Type B pancreatic cell (in vitro differentiated cells): Measurements from ENCODE around the gene MRPL3. TPM values are rescaled to one million over a fixed set of nuclear protein-coding genes. Genes with fewer than 3 reads are reported as not detected.

Source experiments
- DNase-seq: peaks from one replicate; pipeline ENCODE4 v3.0.0; 2021; ENCODE audit warnings: mixed read lengths; ENCODE audit not compliant: unreplicated experiment; ENCODE audit errors: extremely low spot score
- H3K27ac Mint-ChIP-seq: 2 replicates; pipeline ENCODE4 v1.8.0; 2021; ENCODE audit warnings: mild to moderate bottlenecking, mixed read lengths
- H3K27me3 Mint-ChIP-seq: 2 replicates; pipeline ENCODE4 v1.8.0; 2021; ENCODE audit warnings: mixed read lengths
- H3K36me3 Mint-ChIP-seq: 2 replicates; pipeline ENCODE4 v1.8.0; 2021; ENCODE audit warnings: mixed read lengths
- H3K4me1 Mint-ChIP-seq: one replicate; pipeline ENCODE4 v1.8.0; 2021; ENCODE audit warnings: mixed read lengths; ENCODE audit not compliant: unreplicated experiment
- H3K4me3 Mint-ChIP-seq: 2 replicates; pipeline ENCODE4 v1.8.0; 2021; ENCODE audit warnings: mild to moderate bottlenecking, mixed read lengths
- H3K9me3 Mint-ChIP-seq: 2 replicates; pipeline ENCODE4 v1.8.0; 2021; ENCODE audit warnings: mixed read lengths
- CTCF ChIP-seq: fragments of 200-600 bp; sonication (generic); conservative IDR thresholded peaks from 2 replicates; pipeline ENCODE4 v1.5.0; 2021; ENCODE audit warnings: antibody characterized with exemption, mild to moderate bottlenecking
- total RNA-seq: library from RNA; stranded (reverse); gene quantifications from 2 replicates; pipeline ENCODE4 v1.2.1, GENCODE V29; 2021; ENCODE audit warnings: low replicate concordance

The MRPL3 gene
- total RNA-seq, 1 donor from 2014 or later: 96.2 TPM

DNA sequence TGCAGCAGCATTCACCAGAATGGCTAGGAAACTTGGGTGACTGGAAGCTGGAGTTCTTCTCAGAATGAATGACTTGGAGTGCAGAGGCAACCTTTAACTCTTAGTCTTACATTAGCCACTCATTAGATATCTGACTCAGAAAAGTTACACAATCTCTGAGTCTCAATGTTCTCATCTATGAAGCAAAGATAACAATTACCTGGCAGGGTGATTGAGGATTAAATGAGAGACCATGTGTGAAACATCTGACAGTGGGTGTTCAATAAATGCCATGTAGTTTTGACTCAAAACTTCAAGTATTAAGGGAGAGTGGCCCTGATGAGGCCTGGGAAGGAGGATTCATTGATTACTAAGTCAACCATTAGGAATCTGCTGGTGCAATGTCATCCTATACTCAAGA is 48.3 kb downstream of the MRPL3 start:
- Mint-ChIP-seq H3K4me1 (peaks cover 6% of the 10 kb centered on the region), H3K27me3 (no peaks in the 10 kb centered on the region), H3K36me3 (peaks cover 6% of the 10 kb centered on the region), H3K4me3 (no peak overlapping the region), H3K9me3 (no peaks in the 10 kb centered on the region), H3K27ac (no peak overlapping the region)
- TF ChIP-seq CTCF: no peak
- DNase-seq: no peak

DNA sequence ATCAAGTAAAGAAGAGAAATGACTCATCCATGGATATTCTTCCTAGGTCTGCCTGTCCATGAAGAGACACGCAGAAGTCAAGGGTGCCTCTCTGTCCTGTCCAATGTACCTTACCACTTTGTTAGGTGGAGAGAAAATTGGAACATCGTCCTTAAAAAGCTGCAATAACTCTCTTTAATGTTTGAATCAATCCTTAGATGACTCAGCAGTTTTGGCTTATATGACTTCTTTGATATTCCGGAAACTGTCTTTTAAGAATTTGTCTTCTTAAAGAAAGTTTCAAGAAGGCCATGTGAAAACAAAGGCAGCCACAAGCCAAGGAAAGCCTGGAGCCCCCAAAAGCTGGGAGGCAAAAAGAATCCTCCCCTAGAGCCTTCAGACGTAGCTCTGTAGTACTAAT is 49.2 kb downstream of the MRPL3 start:
- H3K4me3 Mint-ChIP-seq: no peak overlapping the region
- no peaks in the 10 kb centered on the region for H3K27me3 Mint-ChIP-seq
- peaks cover 6% of the 10 kb centered on the region for H3K4me1 Mint-ChIP-seq
- H3K27ac Mint-ChIP-seq: no peak overlapping the region
- no peaks in the 10 kb centered on the region for H3K9me3 Mint-ChIP-seq
- peaks cover 5% of the 10 kb centered on the region for H3K36me3 Mint-ChIP-seq
- TF ChIP-seq CTCF: no peak
- DNase-seq: no peak

DNA sequence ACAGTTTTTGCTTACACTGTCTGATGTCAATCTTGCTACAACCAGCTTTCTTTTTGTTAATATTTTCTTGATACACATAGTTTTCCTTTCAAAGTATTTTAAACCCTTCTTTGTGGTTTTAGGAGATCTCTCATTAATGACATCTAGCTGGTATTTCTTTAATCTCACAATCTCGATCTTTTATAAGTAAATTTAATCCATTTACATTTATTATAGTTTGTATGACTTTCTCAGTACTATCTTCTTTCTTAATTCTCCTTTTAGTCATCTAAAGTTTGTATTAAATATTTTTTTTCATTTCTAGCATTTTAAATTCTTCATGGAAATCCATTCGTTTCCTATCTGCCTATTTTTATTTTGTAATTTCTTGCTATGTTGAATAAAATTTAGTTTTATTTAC is 55.4 kb downstream of the MRPL3 start:
- no peak for DNase-seq
- no peaks in the 10 kb centered on the region for H3K27me3 Mint-ChIP-seq
- no peak overlapping the region for H3K27ac Mint-ChIP-seq
- no peaks in the 10 kb centered on the region for H3K9me3 Mint-ChIP-seq
- no peaks in the 10 kb centered on the region for H3K36me3 Mint-ChIP-seq
- no peaks in the 10 kb centered on the region for H3K4me1 Mint-ChIP-seq
- TF ChIP-seq CTCF: no peak
- H3K4me3 Mint-ChIP-seq: no peak overlapping the region

GRCh38 chr3:131444180-131444579 is 58.6 kb downstream of the MRPL3 start:
- Mint-ChIP-seq H3K9me3 (no peaks in the 10 kb centered on the region), H3K4me1 (no peaks in the 10 kb centered on the region), H3K27me3 (peaks cover 5% of the 10 kb centered on the region), H3K36me3 (no peaks in the 10 kb centered on the region), H3K27ac (no peak overlapping the region), H3K4me3 (no peak overlapping the region)
- DNase-seq: no peak
- TF ChIP-seq CTCF: no peak

GRCh38 chr3:131439084-131439483 is 63.7 kb downstream of the MRPL3 start:
- H3K4me3 Mint-ChIP-seq: no peak overlapping the region
- H3K27ac Mint-ChIP-seq: no peak overlapping the region
- H3K27me3 Mint-ChIP-seq: peaks cover 5% of the 10 kb centered on the region
- no peaks in the 10 kb centered on the region for H3K36me3 Mint-ChIP-seq
- H3K4me1 Mint-ChIP-seq: no peaks in the 10 kb centered on the region
- no peak for TF ChIP-seq CTCF
- no peak for DNase-seq
- no peaks in the 10 kb centered on the region for H3K9me3 Mint-ChIP-seq

DNA sequence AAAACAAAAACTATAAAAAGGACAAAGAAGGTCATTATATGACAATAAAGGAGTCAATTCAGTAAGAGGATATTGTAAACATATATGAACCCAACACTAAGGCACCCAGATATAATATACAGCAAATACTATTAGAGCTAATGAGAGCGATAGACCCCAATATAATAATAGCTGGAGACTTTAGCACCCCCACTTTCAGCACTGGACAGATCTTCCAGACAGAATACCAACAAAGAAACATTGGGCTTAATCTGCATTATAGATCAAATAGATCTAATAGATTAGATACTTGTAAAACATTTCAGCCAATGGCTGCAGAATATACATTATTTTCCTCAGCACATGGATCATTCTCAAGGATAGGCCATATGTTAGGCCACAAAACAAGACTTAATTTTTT is 67.8 kb downstream of the MRPL3 start:
- no peaks in the 10 kb centered on the region for H3K36me3 Mint-ChIP-seq
- H3K4me1 Mint-ChIP-seq: no peaks in the 10 kb centered on the region
- no peak for TF ChIP-seq CTCF
- H3K27me3 Mint-ChIP-seq: peaks cover 2% of the 10 kb centered on the region
- H3K4me3 Mint-ChIP-seq: no peak overlapping the region
- no peaks in the 10 kb centered on the region for H3K9me3 Mint-ChIP-seq
- DNase-seq: no peak
- no peak overlapping the region for H3K27ac Mint-ChIP-seq
